A673 (cell line): ENCODE data around the gene NPFFR2. TPM values are rescaled to one million over a fixed set of nuclear protein-coding genes. Genes with fewer than 3 reads are reported as not detected.
A peak's percentile ranks its signal among the peaks of the same experiment; 100 is the strongest.

Source experiments
- BruUV-seq: library from RNA; stranded (reverse); fragments of 400-500 nt; replicated peaks from 2 replicates; lab custom pipeline; 2021; lab: Mats Ljungman, UMichigan
- CTCF ChIA-PET: fragments of 300-600 bp; sonication (Branson Sonifier 250); formaldehyde crosslinking; loops from one replicate; lab custom pipeline; 2022; ENCODE audit warnings: antibody characterized with exemption; lab: Charles Lee
- POLR2A ChIA-PET: fragments of 300-600 bp; sonication (Branson Sonifier 250); formaldehyde crosslinking; loops from one replicate; lab custom pipeline; 2022; ENCODE audit warnings: antibody characterized with exemption; ENCODE audit not compliant: low non-redundant PET; lab: Charles Lee
- DNase-seq: peaks from one replicate; pipeline ENCODE4 v3.0.0-alpha.2; 2015; ENCODE audit warnings: low spot score
- H3K27ac ChIP-seq: fragments of 200-600 bp; sonication (generic); 2 replicates; pipeline ENCODE4 v1.5.1; 2016; ENCODE audit warnings: mixed run types, low read depth, mild to moderate bottlenecking, mixed read lengths, antibody characterized with exemption, low read length; ENCODE audit not compliant: poor library complexity, severe bottlenecking
- H3K27me3 ChIP-seq: fragments of 200-600 bp; sonication (generic); replicated peaks from 2 replicates; pipeline ENCODE4 v1.6.1; 2017; ENCODE audit warnings: mixed run types, low read depth, mild to moderate bottlenecking, mixed read lengths, antibody characterized with exemption, low read length; ENCODE audit not compliant: insufficient read depth, poor library complexity
- H3K36me3 ChIP-seq: fragments of 200-600 bp; sonication (generic); 2 replicates; pipeline ENCODE4 v1.6.1; 2016; ENCODE audit warnings: mixed run types, mild to moderate bottlenecking, mixed read lengths, antibody characterized with exemption, low read length; ENCODE audit not compliant: insufficient read depth, poor library complexity, severe bottlenecking
- H3K4me1 ChIP-seq: fragments of 200-600 bp; sonication (generic); 2 replicates; pipeline ENCODE4 v1.6.1; 2017; ENCODE audit warnings: mixed run types, mild to moderate bottlenecking, mixed read lengths, antibody characterized with exemption, low read length; ENCODE audit not compliant: insufficient read depth, poor library complexity, severe bottlenecking
- H3K4me3 ChIP-seq: fragments of 200-600 bp; sonication (generic); 2 replicates; pipeline ENCODE4 v1.5.1; 2016; ENCODE audit warnings: low read depth, mixed run types, mild to moderate bottlenecking, mixed read lengths, low read length; ENCODE audit not compliant: poor library complexity, severe bottlenecking
- H3K9me3 ChIP-seq: fragments of 200-600 bp; sonication (generic); 2 replicates; pipeline ENCODE4 v1.6.1; 2016; ENCODE audit warnings: mixed run types, low read depth, mild to moderate bottlenecking, mixed read lengths, antibody characterized with exemption, low read length; ENCODE audit not compliant: poor library complexity, severe bottlenecking
- CTCF ChIP-seq: fragments of 300-800, 200-600 bp; sonication (generic); conservative IDR thresholded peaks from 2 replicates; pipeline ENCODE4 v1.5.1; 2017; ENCODE audit warnings: low read depth, mild to moderate bottlenecking, antibody characterized with exemption, low read length, moderate library complexity, mixed read lengths
- EZH2 ChIP-seq: fragments of 200-600 bp; sonication (generic); IDR thresholded peaks from 2 replicates; pipeline ENCODE4 v1.6.1; 2017; ENCODE audit warnings: borderline replicate concordance, low read depth, mild to moderate bottlenecking, mixed read lengths, antibody characterized with exemption, low read length; ENCODE audit not compliant: poor library complexity, severe bottlenecking
- intact Hi-C: fragments of 100-400 bp; cut with micrococcal nuclease; formaldehyde crosslinking; loops from one replicate; pipeline ENCODE4 v1.10.0; 2022; ENCODE audit not compliant: unreplicated experiment
- total RNA-seq: library from RNA; stranded (reverse); gene quantifications from 2 replicates; pipeline ENCODE4 v1.2.3, GENCODE V29; 2021

Gene NPFFR2
- total RNA-seq, 1 experiment from 2014 or later: not detected

- no peak for DNase-seq
- H3K4me1 ChIP-seq: no peaks in the 10 kb centered on the region
- POLR2A ChIA-PET: no interaction called here
- no peaks in the 10 kb centered on the region for H3K27me3 ChIP-seq
- no TSS peak for BruUV-seq
- no peaks in the 10 kb centered on the region for H3K36me3 ChIP-seq
- H3K9me3 ChIP-seq: no peaks in the 10 kb centered on the region
- H3K4me3 ChIP-seq: no peak overlapping the region
- H3K27ac ChIP-seq: no peak overlapping the region
- CTCF ChIA-PET: no interaction called here
- intact Hi-C loops: no loop called here
- TF ChIP-seq CTCF (no peak), EZH2 (no peak)
These were observed 42.0 kb downstream of the NPFFR2 start for GRCh38 chr4:72073816-72074215.

GRCh38 chr4:72076562-72076961 lies 44.8 kb downstream of the NPFFR2 start:
- Histone ChIP-seq H3K27me3 (no peaks in the 10 kb centered on the region), H3K4me1 (no peaks in the 10 kb centered on the region), H3K36me3 (no peaks in the 10 kb centered on the region), H3K27ac (no peak overlapping the region), H3K4me3 (no peak overlapping the region), H3K9me3 (no peaks in the 10 kb centered on the region)
- peak; percentile 0 for DNase-seq
- intact Hi-C loops: no loop called here
- ChIA-PET CTCF (no interaction called here), POLR2A (no interaction called here)
- no TSS peak for BruUV-seq
- TF ChIP-seq EZH2: no peak
- no peak for TF ChIP-seq CTCF

- BruUV-seq: no TSS peak
- intact Hi-C loops: no loop called here
- CTCF ChIA-PET: no interaction called here
- Histone ChIP-seq H3K36me3 (no peaks in the 10 kb centered on the region), H3K27me3 (no peaks in the 10 kb centered on the region), H3K9me3 (no peaks in the 10 kb centered on the region), H3K4me1 (no peaks in the 10 kb centered on the region), H3K4me3 (no peak overlapping the region), H3K27ac (no peak overlapping the region)
- no peak for TF ChIP-seq CTCF
- no peak for DNase-seq
- POLR2A ChIA-PET: no interaction called here
These were observed 45.5 kb downstream of the NPFFR2 start for GRCh38 chr4:72077346-72077745.
